GM21619 (cell line): Measurements from ENCODE around the gene BSDC1.

Experiments used
- ATAC-seq: cut with Tn5 transposase; IDR thresholded peaks from one replicate; pipeline ENCODE4 v1.9.1; 2021; ENCODE audit not compliant: unreplicated experiment

The BSDC1 gene

DNA sequence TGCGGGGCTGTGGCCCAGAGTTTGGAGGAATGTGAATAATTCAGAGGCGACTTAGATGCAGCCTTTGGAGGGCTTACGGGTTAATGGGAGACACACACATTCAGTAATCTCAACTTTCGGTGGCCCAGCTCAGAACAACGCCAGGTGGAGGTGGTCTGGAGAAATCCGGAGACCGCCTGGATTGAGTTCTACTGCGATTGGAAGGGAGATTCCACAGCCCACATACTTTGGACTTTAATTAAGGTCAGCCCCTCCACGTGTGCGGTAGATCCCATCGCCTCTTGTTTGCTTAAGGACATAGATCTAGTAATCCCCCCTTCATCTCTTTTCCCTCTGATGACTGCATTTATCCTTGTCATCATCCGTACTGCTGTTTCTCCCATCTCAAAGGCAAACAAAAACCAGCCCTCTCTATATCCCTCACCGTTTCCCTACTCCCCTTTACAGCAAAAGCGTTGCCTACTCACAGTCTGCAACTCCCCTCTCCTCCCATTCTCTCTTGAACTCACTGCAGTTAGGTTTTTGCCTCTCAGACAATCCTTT, 720 bp upstream of the BSDC1 start:
- no peak for ATAC-seq

DNA sequence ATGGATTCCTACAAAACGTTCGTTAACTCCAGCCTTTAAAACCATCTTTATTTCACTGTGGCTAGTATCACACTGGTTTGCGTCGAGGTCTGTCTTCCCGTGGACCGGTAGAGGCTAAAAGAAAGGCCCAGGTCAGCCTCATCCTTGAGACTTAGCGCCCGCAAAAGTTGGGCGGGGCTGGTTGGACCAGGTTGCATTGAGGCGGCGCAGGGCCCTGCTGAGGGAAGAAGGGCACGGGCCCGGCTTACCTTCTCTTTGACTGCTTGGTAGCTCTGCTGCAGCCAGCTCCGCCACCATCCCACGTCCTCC, 455 bp downstream of the BSDC1 start:
- peak; percentile 8 for ATAC-seq

DNA sequence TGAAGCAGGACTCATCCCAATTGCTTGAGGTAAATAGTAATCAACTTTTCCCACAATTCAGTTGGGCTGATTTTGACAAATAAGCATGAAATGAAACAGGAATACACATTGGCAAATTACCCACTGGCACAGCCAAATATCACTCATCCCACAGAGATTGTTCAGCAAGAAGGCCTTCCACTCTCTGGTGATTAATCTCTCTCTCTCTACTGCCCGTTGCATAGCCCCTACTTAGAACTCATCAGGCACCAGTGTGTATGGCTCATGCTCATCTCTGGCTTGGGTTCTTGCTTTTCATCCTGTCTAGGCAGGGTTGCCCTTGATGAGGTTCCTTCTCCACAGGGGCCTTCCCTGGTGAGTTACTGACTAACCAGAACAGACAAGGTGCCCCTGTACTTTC, 1.1 kb downstream of the BSDC1 start:
- ATAC-seq, result no peak

DNA sequence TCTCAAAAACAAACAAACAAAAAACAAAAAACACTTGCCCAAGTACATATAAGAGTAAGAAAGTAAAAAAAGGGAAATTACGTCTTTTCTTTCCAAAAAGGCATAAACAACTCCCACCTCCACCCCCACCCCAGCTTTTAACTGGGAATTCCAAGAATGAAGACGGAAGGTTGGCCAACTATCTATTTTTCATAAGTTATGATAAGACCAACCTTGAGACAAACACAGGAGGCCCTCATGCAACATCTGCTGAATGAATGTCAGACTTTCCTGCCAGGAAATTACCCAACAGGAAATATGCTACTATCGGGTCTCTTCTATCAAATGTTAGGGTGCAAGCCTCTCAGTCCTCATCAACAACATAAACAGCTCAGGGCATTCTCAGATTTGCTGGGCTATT, 1.9 kb downstream of the BSDC1 start:
- ATAC-seq, result no peak

DNA sequence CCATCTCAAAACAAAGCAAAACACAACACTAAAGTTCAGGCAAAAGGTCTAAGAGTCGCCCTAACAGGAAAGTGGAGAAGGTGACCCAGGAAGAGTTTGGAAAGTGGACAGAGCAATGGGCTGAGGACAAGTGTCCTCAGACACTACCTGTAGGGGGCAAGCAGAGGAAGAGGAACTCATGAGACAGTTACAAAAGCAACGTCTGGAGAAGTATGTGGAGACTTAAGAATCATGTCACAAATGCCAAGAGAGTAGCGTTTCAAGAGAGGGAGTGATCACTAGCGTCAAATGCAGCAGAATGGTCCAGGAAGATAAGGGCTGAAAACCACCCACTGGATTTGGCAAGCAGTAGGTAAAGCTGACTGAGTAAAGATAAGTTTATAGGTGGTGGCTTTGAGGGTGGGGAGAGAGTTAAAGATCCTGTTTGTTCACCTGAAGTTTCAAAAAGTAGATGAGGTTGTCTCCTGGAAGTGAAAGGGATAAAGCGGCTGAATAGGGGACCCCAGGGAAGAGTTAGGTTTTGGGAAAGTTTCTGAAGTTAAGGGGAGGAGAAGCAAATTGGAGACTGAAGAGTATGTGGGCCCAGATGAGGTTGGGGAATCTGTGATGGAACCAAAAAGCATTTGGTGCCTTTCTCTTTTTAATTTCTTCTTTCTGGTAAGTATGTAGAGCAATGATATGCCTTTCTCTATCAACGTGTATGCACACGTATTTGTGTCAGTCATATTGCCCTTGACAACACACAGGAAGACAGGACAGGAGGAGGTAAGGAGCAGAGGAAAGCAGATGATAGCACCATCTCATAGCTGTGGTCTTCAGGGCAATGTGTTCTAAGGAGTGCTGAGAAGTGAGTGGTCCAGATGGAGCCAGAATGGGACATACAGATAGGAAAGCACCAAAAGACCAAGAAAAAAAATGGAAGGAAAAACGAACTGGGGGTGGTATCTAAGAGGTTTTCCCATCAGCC, 3.1 kb downstream of the BSDC1 start:
- no peak for ATAC-seq

DNA sequence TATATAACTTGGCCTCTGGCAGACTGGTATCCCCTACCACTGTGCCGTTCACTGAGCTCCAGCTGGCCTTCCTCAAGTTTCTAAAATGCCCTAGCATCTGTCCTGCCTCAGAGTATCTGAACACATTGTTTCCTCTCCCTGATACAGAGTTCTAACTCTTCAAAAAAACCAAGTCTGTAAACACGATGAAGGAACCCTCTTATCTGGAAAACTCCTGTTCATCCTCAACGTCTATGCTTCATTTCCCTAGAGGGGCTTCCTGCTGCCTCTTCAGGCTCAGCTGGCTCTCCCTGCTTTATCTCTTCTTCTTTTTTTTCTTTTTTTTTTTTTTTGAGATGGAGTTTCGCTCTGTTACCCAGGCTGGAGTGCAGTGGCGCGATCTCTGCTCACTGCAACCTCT, 5.6 kb downstream of the BSDC1 start:
- ATAC-seq, result no peak

DNA sequence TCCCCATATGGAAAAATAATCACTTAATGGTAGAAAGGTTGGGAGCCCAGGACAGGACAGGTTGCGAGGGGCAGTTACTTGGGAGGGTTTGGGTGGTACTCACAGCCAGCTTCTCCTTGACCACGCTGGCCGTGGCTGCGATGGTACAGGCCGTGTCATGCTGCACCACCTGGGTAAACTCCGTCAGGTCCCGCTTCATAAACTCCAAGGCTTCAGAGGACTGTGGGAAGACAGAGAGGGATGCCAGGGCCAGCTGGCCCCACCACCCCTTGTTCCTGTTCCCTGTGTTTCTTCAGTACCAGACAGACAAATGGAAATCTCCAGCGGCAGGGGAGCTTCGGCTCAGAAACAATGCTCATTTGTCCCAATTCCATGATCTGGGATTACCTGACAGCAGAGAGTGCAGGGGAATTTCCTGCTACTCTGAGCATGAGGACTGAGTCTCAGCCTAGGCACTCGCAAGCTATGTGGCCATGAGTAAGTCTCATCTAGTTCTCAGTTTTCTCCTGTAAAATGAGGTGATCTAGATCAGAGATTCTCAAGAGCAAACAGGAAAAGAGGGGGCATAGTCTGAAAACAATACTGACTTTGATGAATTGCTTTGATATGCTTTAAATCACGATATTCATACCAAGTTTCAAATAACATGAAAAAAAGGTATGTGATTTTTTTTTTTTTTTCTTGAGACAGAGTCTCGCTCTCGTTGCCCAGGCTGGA, 7.4 kb downstream of the BSDC1 start:
- ATAC-seq, result no peak

DNA sequence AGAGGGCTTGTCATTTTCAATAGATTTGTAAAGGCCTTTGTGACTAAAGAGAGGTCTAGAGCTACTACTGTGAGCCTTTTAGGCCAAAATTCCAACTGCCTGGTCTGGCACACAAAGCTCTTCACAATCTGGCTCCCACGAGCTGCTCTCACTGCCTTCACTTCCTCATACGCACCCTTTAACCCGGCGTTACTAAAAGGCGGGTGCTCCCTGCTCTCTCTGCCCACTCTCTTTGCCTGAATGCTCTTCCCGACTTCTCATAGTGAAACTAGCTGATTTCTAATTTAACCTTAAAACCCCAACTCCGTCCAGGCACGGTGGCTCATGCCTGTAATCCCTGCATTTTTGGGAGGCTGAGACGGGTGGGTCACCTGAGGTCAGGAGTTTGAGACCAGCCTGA, 14.2 kb downstream of the BSDC1 start:
- no peak for ATAC-seq

DNA sequence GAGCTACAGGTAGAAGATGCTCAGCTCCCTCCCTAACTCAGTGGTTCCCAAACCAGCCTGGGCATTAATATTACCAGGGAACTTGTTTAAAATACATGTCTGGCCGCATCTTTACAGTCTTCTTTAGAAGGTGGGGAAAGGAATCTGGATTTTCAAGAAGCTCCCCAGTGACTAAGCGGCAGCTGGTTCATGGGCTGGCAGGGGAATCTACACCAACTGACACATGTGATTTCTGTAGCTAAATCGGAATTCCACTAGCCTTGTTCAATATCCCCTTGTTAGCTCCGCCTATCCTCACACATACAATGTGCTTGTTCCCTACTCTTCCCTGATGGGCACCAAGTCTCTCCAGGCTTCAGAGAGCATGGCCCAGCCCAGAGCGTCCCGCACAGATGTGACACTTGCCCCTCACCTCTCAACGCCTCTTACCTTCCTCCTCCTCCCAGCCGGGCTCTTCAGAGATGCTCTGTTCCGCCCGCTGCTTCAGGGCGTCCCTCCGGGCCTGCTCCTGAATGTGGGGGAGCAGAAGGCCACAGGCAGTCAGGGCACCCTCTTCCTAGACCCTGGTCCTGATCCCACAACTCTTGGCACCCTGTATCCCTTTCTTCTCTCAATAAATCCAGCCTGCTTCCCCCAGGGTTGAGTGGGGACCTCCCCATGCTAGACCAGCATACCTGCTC, 16.6 kb downstream of the BSDC1 start:
- ATAC-seq, result no peak

DNA sequence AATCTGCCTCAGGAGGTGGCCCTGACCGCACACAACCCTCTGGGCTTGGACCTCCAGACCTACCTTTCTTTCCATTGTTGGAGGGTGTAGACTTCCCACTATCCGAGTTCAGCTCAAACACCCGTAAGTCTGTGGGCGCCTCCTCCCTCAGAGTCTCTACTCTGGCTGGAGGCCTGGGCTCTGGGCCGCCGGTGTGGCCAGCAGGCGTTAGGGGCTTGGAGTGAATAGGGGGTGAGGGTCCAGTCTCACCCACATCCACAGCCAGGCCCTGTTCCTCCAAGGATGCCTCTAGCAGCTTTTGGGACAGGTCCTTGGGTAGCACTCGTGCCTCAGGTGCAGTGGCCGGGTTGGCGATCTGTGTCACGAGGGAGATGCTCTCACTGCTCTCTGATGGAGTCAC, 18.0 kb downstream of the BSDC1 start:
- no peak for ATAC-seq

DNA sequence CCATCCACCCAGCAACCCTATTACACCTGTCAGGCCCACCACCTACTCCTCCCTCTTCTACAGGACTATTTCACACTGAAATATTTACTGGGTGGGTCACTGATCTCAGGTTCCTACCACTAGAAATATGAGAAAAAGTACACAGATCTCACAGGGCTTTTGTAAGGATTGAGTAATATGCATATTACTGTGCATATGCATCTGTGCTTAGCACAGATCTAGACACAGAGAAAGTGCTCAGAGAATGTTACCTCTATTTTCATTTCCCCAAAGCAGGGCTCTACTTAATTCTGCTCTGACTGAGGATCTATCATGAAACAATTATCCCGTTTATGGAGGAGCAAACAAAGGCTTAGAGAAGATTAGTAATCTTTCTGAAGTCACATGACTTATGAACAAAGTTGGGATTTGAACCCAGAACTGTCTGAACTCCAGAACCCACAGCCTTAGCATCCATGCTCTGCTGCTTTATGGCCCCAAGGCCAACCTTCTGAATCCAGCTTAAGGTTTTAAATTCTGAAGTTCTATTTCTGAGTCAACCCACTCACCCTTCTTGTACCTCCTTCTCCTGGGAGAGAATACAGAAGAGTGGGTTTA, 20.1 kb downstream of the BSDC1 start:
- no peak for ATAC-seq

DNA sequence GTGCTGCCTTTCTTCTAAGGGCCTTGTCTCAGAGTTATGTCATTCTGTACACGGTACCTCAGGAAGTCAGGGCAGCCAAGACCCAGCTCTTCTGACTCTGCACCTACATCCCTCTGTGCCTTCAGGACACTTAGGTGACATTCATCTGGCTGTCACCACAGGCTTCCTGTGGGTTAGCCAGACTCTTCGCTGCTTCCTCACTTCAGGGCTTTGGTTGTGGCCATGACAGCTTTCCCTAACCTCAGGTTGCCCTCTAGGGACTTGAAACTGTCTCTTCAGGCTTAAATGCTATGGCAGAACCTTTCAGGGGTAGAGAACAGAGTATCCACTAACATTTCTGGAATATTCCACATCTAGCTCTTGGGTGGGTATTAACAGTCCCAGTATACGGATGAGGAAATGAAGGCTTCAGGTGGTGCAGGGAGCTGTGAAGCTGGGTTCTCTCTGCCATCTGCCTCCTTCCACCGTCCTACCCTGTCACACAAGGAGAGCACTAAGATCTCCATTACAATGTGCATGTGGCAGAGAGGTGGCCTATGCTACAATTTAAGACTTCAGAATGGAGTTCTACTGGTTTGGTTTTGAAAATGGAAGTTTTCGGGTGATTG, 22.0 kb downstream of the BSDC1 start:
- ATAC-seq, result no peak

DNA sequence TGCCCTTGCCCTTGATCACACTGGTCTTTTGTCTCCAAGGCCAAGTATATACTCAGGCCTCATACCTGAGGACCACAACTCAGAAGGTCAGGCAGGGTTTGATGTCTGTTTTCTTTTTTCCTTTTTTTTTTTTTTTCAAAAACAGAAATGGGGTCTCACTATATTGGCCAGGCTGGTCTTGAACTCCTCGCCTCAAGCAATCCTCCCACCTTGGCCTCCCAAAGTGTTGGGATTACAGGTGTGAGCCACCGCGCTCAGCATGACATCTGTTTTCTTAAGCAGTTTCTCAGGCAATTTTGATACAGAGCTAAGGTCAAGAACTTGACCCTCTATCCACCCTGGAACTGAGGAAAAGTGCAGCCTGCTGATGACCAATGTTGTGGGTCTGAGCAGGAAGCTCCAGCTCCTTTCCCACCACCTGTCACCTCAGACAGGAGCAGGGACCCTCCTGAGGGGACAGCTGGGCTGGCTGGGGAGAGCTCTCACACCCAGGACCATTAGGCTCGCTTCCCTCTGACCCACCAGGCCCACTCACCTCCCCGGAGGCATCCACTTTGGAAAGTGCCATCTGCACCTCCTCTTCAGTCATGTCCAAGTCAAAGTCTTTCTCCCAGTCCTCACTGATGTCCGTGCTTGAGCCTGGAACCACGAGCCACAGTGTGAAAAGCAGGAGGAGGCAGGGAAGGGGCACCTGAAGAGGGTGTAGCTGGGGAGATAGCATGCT, 26.2 kb downstream of the BSDC1 start:
- no peak for ATAC-seq

DNA sequence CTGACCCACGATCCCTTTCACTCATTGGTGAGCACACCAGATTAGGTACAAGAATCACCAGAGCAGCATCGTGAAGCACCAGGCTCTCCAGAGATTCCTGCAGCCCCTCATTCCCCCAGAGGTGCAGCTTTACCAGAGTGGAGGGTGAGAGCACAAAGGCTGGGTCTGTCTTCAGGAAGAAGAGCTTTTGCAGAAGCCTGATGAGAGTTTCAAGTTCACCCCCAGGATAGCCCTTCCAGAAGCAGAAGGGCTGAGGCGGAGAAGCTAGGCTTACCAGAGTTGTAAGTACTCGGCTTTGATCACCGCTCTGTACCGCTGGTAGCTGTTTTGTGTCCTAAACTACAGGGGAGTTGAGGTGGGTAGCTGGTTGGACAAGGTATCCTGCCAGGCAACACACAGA, 28.8 kb downstream of the BSDC1 start:
- no peak for ATAC-seq

DNA sequence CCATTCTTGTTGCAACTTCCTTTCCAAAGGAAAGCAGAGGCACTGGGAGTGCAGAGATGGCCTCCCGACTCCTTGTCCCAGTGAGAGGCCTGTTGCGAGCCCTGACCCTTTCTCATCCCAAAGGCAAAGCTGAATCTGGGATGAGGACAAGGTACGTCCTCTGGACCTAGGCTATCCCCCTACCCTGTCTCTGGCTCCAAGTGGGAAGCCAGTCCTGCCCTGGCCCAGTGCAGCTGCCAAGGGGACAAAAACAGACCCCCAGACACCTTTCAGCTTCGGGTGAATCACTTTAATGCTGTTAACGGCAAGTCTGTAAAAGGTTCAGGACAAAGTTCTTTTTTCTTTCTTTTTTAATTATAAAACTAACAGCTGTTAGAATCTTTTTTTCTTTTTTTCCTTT, 29.4 kb downstream of the BSDC1 start:
- no peak for ATAC-seq

DNA sequence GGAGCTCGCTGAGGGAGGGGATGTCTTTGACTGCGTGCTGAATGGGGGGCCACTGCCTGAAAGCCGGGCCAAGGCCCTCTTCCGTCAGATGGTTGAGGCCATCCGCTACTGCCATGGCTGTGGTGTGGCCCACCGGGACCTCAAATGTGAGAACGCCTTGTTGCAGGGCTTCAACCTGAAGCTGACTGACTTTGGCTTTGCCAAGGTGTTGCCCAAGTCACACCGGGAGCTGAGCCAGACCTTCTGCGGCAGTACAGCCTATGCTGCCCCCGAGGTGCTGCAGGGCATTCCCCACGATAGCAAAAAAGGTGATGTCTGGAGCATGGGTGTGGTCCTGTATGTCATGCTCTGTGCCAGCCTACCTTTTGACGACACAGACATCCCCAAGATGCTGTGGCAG, 30.5 kb downstream of the BSDC1 start:
- no peak for ATAC-seq

DNA sequence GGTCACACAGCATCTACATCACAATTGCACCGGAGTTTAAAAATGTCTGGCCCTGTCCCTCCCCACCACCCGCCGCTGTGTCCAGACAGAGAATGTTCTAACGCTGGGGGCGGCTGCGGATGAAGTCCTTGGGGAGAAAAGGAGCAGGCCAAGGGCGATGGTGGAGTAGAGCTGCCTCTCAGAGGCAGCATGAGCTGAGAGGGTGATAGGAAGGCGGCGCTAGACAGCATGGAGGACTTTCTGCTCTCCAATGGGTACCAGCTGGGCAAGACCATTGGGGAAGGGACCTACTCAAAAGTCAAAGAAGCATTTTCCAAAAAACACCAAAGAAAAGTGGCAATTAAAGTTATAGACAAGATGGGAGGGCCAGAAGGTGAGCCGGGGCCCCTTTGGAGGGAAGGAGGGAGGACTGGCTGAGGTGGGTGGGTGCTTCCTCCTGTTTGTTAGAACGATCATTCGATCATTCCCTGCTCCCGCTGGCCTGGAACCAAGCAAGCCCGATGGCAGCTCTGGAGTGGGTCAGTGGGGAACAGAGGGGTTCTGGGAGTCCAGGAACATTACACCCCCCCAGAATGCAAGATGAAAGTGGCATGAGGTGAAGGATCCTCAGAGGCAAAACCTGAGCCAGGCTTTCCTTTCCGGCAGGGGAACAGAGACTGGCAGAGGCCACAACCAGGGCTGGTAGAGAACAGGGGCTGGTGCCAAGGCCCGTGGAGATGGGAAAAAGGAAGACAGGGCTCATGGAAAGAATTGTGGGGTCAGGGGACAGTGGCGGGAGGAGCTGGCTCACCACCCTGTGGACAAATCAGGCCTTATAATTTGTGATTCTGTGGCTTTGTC, 31.5 kb downstream of the BSDC1 start, which contains the start of the genes FAM229A and TSSK3:
Gene FAM229A (minus strand): TSS at position 12 of the 840 bp plus-strand sequence. CDS start 394 bp downstream, outside the sequence.
Gene TSSK3 (plus strand): TSS at position 66 of the 840 bp plus-strand sequence. CDS start 163 bp downstream, at position 229.
- no peak for ATAC-seq

DNA sequence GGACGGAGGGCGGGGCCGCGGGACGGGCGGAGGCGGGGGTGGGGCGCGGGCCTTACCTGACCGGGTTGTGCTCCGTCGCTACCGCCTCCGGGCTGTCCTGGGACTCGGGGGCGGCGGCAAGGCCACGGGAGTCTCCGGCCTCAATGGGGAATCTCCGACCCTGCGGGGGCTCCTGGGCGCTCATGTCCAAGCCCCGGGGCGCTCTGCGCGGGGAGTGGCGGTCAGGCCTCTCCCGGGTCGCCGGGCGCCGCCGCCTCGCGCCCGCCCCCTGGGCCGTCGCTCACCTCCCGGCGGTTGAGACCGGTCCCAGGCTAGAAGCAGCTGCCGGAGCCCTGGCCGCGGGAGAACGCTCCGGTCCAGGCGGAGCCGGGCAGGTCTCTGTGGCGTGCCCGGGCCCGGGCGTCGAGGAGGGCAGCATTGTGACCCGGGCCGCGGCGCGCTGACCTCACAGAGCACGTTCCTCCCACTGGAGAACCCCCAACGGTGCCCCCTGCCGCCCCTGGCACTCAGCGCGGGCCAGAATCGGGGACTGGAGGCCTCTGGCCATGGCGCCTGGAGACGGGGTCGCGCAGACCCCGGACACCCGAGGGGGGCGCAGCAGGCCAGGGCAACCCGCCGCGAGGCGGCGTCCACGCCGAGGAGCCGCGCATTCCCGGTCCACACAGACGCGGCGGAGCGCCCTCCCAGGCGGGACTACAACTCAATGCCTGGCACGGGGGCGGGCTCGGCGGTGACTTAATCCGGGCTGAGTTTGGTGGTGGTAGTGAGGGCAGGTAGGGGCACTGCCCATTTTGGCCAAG, 32.4 kb downstream of the BSDC1 start:
- ATAC-seq, result no peak
